Endodermal cell (in vitro differentiated cells): Measurements from ENCODE around the gene FN3K. TPM values are rescaled to one million over a fixed set of nuclear protein-coding genes. Genes with fewer than 3 reads are reported as not detected.

ENCODE experiments used
- DNase-seq: peaks from one replicate; pipeline ENCODE4 v3.0.0-alpha.2; 2017
- H3K27ac ChIP-seq: 2 replicates; pipeline ENCODE4 v1.5.1; 2013; ENCODE audit warnings: mild to moderate bottlenecking, low read depth, low read length, moderate library complexity
- H3K27me3 ChIP-seq: 2 replicates; pipeline ENCODE4 v1.6.1; 2013; ENCODE audit warnings: mild to moderate bottlenecking, low read length, moderate library complexity; ENCODE audit not compliant: insufficient read depth, control insufficient read depth, poor library complexity, severe bottlenecking
- H3K36me3 ChIP-seq: 2 replicates; pipeline ENCODE4 v1.7.0; 2013; ENCODE audit warnings: mild to moderate bottlenecking, low read length, moderate library complexity; ENCODE audit not compliant: control insufficient read depth, insufficient read depth
- H3K4me1 ChIP-seq: one replicate; pipeline ENCODE4 v1.7.0; 2013; ENCODE audit warnings: low read length; ENCODE audit not compliant: control insufficient read depth, insufficient read depth
- H3K4me3 ChIP-seq: 2 replicates; pipeline ENCODE4 v1.5.1; 2013; ENCODE audit warnings: mild to moderate bottlenecking, low read length, moderate library complexity
- H3K9ac ChIP-seq: 2 replicates; pipeline ENCODE4 v1.6.1; 2013; ENCODE audit warnings: mild to moderate bottlenecking, low read length, moderate library complexity; ENCODE audit not compliant: poor library complexity, severe bottlenecking; ENCODE audit errors: extremely low read depth
- H3K9me3 ChIP-seq: 2 replicates; pipeline ENCODE4 v1.6.1; 2013; ENCODE audit warnings: mild to moderate bottlenecking, low read length, moderate library complexity; ENCODE audit not compliant: control insufficient read depth
- H3K27ac Mint-ChIP-seq: 2 replicates; pipeline ENCODE4 v1.8.0; 2020; ENCODE audit warnings: mixed read lengths
- H3K27me3 Mint-ChIP-seq: 2 replicates; pipeline ENCODE4 v1.8.0; 2021; ENCODE audit warnings: mild to moderate bottlenecking, mixed read lengths; ENCODE audit not compliant: insufficient read depth
- H3K36me3 Mint-ChIP-seq: 2 replicates; pipeline ENCODE4 v1.8.0; 2020; ENCODE audit warnings: low read depth, mixed read lengths
- H3K4me1 Mint-ChIP-seq: 2 replicates; pipeline ENCODE4 v1.8.0; 2020; ENCODE audit warnings: mixed read lengths
- H3K4me3 Mint-ChIP-seq: 2 replicates; pipeline ENCODE4 v1.8.0; 2020; ENCODE audit warnings: mild to moderate bottlenecking, moderate library complexity, mixed read lengths
- H3K9me3 Mint-ChIP-seq: 2 replicates; pipeline ENCODE4 v1.8.0; 2020; ENCODE audit warnings: mild to moderate bottlenecking, mixed read lengths
- CTCF ChIP-seq: fragments of 200-600 bp; sonication (generic); conservative IDR thresholded peaks from 2 replicates; pipeline ENCODE4 v1.5.0; 2021; ENCODE audit warnings: antibody characterized with exemption, mild to moderate bottlenecking
- WGBS, 2 experiments: methylation state at CpG; one replicate each; pipeline versions ENCODE4 v1.1.5 to v1.1.7; 2013; ENCODE audit warnings: missing lambda C conversion rate in 2 of 2, mixed read lengths in 1 of 2; ENCODE audit not compliant: insufficient coverage in 1 of 2, insufficient read length in 1 of 2; 5-methylcytosine and 5-hydroxymethylcytosine counted together
- total RNA-seq, 2 donors: library from RNA; stranded (reverse); fragmentation: NEBNext Ultra II Directional in 1 of 2; extraction: Animal tissue kit (Norgen Biotek cat#: 25700) in 1 of 2; gene quantifications; 2 replicates in 1 of 2; 3 replicates in 1 of 2; pipeline ENCODE4 v1.2.1, GENCODE V29; 2021

The FN3K gene
- total RNA-seq, 2 donors from 2014 or later = 24.7 to 35.6 TPM

GRCh38 chr17:82693168-82693867 is 42.1 kb upstream of the FN3K start:
- H3K36me3 Mint-ChIP-seq = peaks cover 12% of the 10 kb centered on the region
- H3K27me3 ChIP-seq = peaks cover 29% of the 10 kb centered on the region
- no peak overlapping the region for H3K27ac ChIP-seq
- no peak overlapping the region for H3K27ac Mint-ChIP-seq
- H3K4me1 Mint-ChIP-seq = no peaks in the 10 kb centered on the region
- H3K9ac ChIP-seq = no peak overlapping the region
- no peaks in the 10 kb centered on the region for H3K4me1 ChIP-seq
- H3K36me3 ChIP-seq = no peaks in the 10 kb centered on the region
- H3K4me3 Mint-ChIP-seq = no peak overlapping the region
- H3K9me3 Mint-ChIP-seq = peaks cover 16% of the 10 kb centered on the region
- WGBS, 2 experiments = 94 to 98% methylated on average over 17 to 22 of the region's 22 CpGs
- peaks cover 36% of the 10 kb centered on the region for H3K27me3 Mint-ChIP-seq
- H3K4me3 ChIP-seq = no peak overlapping the region
- no peak for TF ChIP-seq CTCF
- peaks cover 10% of the 10 kb centered on the region for H3K9me3 ChIP-seq
- no peak for DNase-seq

GRCh38 chr17:82694647-82695046 is 40.8 kb upstream of the FN3K start:
- H3K4me3 Mint-ChIP-seq = no peak overlapping the region
- no peaks in the 10 kb centered on the region for H3K4me1 Mint-ChIP-seq
- no peak for TF ChIP-seq CTCF
- H3K36me3 Mint-ChIP-seq = peaks cover 12% of the 10 kb centered on the region
- H3K9ac ChIP-seq = no peak overlapping the region
- H3K4me1 ChIP-seq = no peaks in the 10 kb centered on the region
- H3K27ac Mint-ChIP-seq = no peak overlapping the region
- H3K9me3 ChIP-seq = peaks cover 10% of the 10 kb centered on the region
- no peak overlapping the region for H3K4me3 ChIP-seq
- H3K27me3 Mint-ChIP-seq = peaks cover 42% of the 10 kb centered on the region
- 60 to 64% methylated on average over 1 to 2 of the region's 2 CpGs for WGBS, 2 experiments
- peaks cover 36% of the 10 kb centered on the region for H3K27me3 ChIP-seq
- H3K36me3 ChIP-seq = no peaks in the 10 kb centered on the region
- peaks cover 16% of the 10 kb centered on the region for H3K9me3 Mint-ChIP-seq
- no peak for DNase-seq
- H3K27ac ChIP-seq = no peak overlapping the region

GRCh38 chr17:82696259-82696658 is 39.2 kb upstream of the FN3K start:
- H3K9me3 ChIP-seq = peaks cover 10% of the 10 kb centered on the region
- WGBS, 2 experiments = 89 to 91% methylated on average over 7 to 14 of the region's 17 CpGs
- H3K4me3 Mint-ChIP-seq = no peak overlapping the region

More at GRCh38 chr17:82696259-82696658, 39.2 kb upstream of the FN3K start:
- Histone ChIP-seq H3K27ac (no peak overlapping the region), H3K9ac (no peak overlapping the region), H3K4me1 (no peaks in the 10 kb centered on the region), H3K4me3 (no peak overlapping the region), H3K36me3 (no peaks in the 10 kb centered on the region), H3K27me3 (peaks cover 50% of the 10 kb centered on the region)
- H3K9me3 Mint-ChIP-seq = peaks cover 16% of the 10 kb centered on the region
- peaks cover 12% of the 10 kb centered on the region for H3K36me3 Mint-ChIP-seq
- DNase-seq = no peak
- TF ChIP-seq CTCF = no peak
- no peaks in the 10 kb centered on the region for H3K4me1 Mint-ChIP-seq
- H3K27ac Mint-ChIP-seq = no peak overlapping the region
- H3K27me3 Mint-ChIP-seq = peaks cover 57% of the 10 kb centered on the region
